22Rv1 (cell line): ENCODE measurements around the gene DHTKD1.

Experiments
- ZFX ChIP-seq: fragments of 450-650 bp; IDR thresholded peaks from 2 replicates; pipeline ENCODE4 v1.6.1; 2017; ENCODE audit warnings: antibody characterized with exemption, borderline replicate concordance
- TF ChIP-seq, protein P1 (sequence below): fragments of 450-650 bp; IDR thresholded peaks from 2 replicates; pipeline ENCODE4 v1.5.1; 2017; ENCODE audit warnings: mild to moderate bottlenecking

- TF ChIP-seq, protein P1, sequence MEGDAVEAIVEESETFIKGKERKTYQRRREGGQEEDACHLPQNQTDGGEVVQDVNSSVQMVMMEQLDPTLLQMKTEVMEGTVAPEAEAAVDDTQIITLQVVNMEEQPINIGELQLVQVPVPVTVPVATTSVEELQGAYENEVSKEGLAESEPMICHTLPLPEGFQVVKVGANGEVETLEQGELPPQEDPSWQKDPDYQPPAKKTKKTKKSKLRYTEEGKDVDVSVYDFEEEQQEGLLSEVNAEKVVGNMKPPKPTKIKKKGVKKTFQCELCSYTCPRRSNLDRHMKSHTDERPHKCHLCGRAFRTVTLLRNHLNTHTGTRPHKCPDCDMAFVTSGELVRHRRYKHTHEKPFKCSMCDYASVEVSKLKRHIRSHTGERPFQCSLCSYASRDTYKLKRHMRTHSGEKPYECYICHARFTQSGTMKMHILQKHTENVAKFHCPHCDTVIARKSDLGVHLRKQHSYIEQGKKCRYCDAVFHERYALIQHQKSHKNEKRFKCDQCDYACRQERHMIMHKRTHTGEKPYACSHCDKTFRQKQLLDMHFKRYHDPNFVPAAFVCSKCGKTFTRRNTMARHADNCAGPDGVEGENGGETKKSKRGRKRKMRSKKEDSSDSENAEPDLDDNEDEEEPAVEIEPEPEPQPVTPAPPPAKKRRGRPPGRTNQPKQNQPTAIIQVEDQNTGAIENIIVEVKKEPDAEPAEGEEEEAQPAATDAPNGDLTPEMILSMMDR: peak; percentile 67
- TF ChIP-seq ZFX: no peak
These were observed 61.6 kb downstream of the DHTKD1 start for GRCh38 chr10:12130237-12130872.
